ENCODE data around the gene EFCAB3.
"Not testable (repeated sequence)": the region's sequence is repeated elsewhere in the genome, so short reads cannot be mapped to it uniquely, and the experiment has no call there.

The EFCAB3 gene

DNA sequence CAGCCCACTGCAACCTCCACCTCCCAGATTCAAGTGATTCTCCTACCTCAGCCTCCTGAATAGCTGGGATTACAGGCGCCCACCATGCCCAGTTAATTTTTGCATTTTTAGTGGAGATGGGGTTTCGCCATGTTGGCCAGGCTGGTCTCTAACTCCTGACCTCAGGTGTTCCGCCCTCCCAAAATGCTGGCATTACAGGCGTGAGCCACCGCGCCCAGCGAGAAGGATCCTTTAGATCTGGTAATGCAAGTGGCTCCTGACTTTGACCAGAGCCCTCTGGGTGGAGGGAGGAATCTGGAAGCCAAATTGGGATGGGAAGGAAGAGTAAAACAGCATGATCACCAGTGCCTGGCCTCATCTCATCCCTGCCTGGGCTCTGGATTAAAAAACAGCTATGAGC, 84.9 kb downstream of the EFCAB3 start:
- DNase-seq, result not testable (repeated sequence)

Measured in T-helper 2 cell (primary cell).